H9 (cell line): Measurements from ENCODE around the gene ACCSL. TPM values are rescaled to one million over a fixed set of nuclear protein-coding genes. Genes with fewer than 3 reads are reported as not detected.

Source experiments
- DNase-seq: peaks from one replicate; pipeline ENCODE4 v3.0.0-alpha.2; 2017
- H2AFZ ChIP-seq: one replicate; pipeline ENCODE4 v1.6.1; 2013; ENCODE audit warnings: mild to moderate bottlenecking, low read length, control low read depth, moderate library complexity
- H2AK5ac ChIP-seq: 2 replicates; pipeline ENCODE4 v1.6.1; 2013; ENCODE audit warnings: low read length, control low read depth, mixed read lengths; ENCODE audit not compliant: insufficient read length
- H2BK120ac ChIP-seq: one replicate; pipeline ENCODE4 v1.6.1; 2013; ENCODE audit warnings: low read depth, mild to moderate bottlenecking, low read length, control low read depth, inconsistent platforms; ENCODE audit not compliant: poor library complexity, severe bottlenecking
- H2BK12ac ChIP-seq: 2 replicates; pipeline ENCODE4 v1.6.1; 2013; ENCODE audit warnings: low read length, control low read depth, mixed read lengths, low read depth; ENCODE audit not compliant: insufficient read length
- H2BK15ac ChIP-seq: 2 replicates; pipeline ENCODE4 v1.6.1; 2013; ENCODE audit warnings: low read depth, low read length, control low read depth
- H2BK20ac ChIP-seq: one replicate; pipeline ENCODE4 v1.6.1; 2013; ENCODE audit warnings: low read depth, mild to moderate bottlenecking, low read length, control low read depth, inconsistent platforms; ENCODE audit not compliant: poor library complexity, severe bottlenecking
- H2BK5ac ChIP-seq: 2 replicates; pipeline ENCODE4 v1.6.1; 2013; ENCODE audit warnings: low read length, control low read depth, mixed read lengths; ENCODE audit not compliant: insufficient read length
- H3K14ac ChIP-seq: 2 replicates; pipeline ENCODE4 v1.6.1; 2013; ENCODE audit warnings: low read length, control low read depth; ENCODE audit not compliant: insufficient read depth
- H3K18ac ChIP-seq: 2 replicates; pipeline ENCODE4 v1.6.1; 2013; ENCODE audit warnings: low read depth, mild to moderate bottlenecking, mixed read lengths, low read length, control low read depth; ENCODE audit not compliant: insufficient read length
- H3K23ac ChIP-seq: 2 replicates; pipeline ENCODE4 v1.6.1; 2013; ENCODE audit warnings: low read length, control low read depth, mixed read lengths, low read depth; ENCODE audit not compliant: insufficient read length
- H3K23me2 ChIP-seq: 2 replicates; pipeline ENCODE4 v1.6.1; 2013; ENCODE audit warnings: low read depth, mild to moderate bottlenecking, mixed read lengths, low read length, control low read depth; ENCODE audit not compliant: insufficient read length, poor library complexity, severe bottlenecking
- H3K27ac ChIP-seq: 2 replicates; pipeline ENCODE4 v1.5.1; 2013; ENCODE audit warnings: low read length, control low read depth, mixed read lengths, low read depth; ENCODE audit not compliant: insufficient read length
- H3K27me3 ChIP-seq: 2 replicates; pipeline ENCODE4 v1.6.1; 2013; ENCODE audit warnings: low read length, control low read depth, inconsistent platforms; ENCODE audit not compliant: insufficient read depth
- H3K4ac ChIP-seq: 2 replicates; pipeline ENCODE4 v1.6.1; 2013; ENCODE audit warnings: low read depth, mild to moderate bottlenecking, control low read depth, inconsistent platforms, low read length, moderate library complexity
- H3K4me1 ChIP-seq: 2 replicates; pipeline ENCODE4 v1.6.1; 2013; ENCODE audit warnings: low read length, control low read depth, inconsistent platforms; ENCODE audit not compliant: insufficient read depth
- H3K4me2 ChIP-seq: 2 replicates; pipeline ENCODE4 v1.6.1; 2013; ENCODE audit warnings: low read length, control low read depth, mixed read lengths; ENCODE audit not compliant: insufficient read length, insufficient read depth
- H3K56ac ChIP-seq: 2 replicates; pipeline ENCODE4 v1.6.1; 2013; ENCODE audit warnings: low read depth, mild to moderate bottlenecking, mixed read lengths, low read length, control low read depth; ENCODE audit not compliant: insufficient read length
- H3K79me1 ChIP-seq: 2 replicates; pipeline ENCODE4 v1.6.1; 2013; ENCODE audit warnings: low read depth, mild to moderate bottlenecking, moderate library complexity, low read length, control low read depth, inconsistent platforms; ENCODE audit not compliant: insufficient read depth, poor library complexity, severe bottlenecking
- H3K79me2 ChIP-seq: 2 replicates; pipeline ENCODE4 v1.6.1; 2013; ENCODE audit warnings: low read length, control low read depth, inconsistent platforms; ENCODE audit not compliant: insufficient read depth
- H3K9ac ChIP-seq: 2 replicates; pipeline ENCODE4 v1.6.1; 2013; ENCODE audit warnings: low read length, control low read depth, mixed read lengths; ENCODE audit not compliant: insufficient read length; ENCODE audit errors: extremely low read depth
- H3K9me3 ChIP-seq: one replicate; pipeline ENCODE4 v1.6.1; 2013; ENCODE audit warnings: low read depth, low read length, inconsistent platforms; ENCODE audit not compliant: control insufficient read depth
- H3T11ph ChIP-seq: one replicate; pipeline ENCODE4 v1.6.1; 2013; ENCODE audit warnings: mild to moderate bottlenecking, low read length, control low read depth, inconsistent platforms
- H4K20me1 ChIP-seq: one replicate; pipeline ENCODE4 v1.6.1; 2013; ENCODE audit not compliant: control insufficient read depth, insufficient read length, insufficient read depth
- H4K5ac ChIP-seq: 2 replicates; pipeline ENCODE4 v1.6.1; 2013; ENCODE audit warnings: low read depth, mild to moderate bottlenecking, mixed read lengths, low read length, control low read depth; ENCODE audit not compliant: insufficient read length
- H4K8ac ChIP-seq: replicated peaks from 2 replicates; pipeline ENCODE4 v1.6.1; 2013; ENCODE audit warnings: low read length, control low read depth, mixed read lengths, low read depth; ENCODE audit not compliant: insufficient read length
- H4K91ac ChIP-seq: 2 replicates; pipeline ENCODE4 v1.6.1; 2013; ENCODE audit warnings: low read depth, mild to moderate bottlenecking, moderate library complexity, mixed read lengths, low read length, control low read depth; ENCODE audit not compliant: insufficient read length
- H3K27ac Mint-ChIP-seq, 3 experiments: 2 replicates in 2 of 3; 3 replicates in 1 of 3; pipeline ENCODE4 v1.8.0; 2020 to 2021; ENCODE audit warnings: mixed read lengths in 3 of 3, mild to moderate bottlenecking in 1 of 3, moderate library complexity in 1 of 3
- H3K27me3 Mint-ChIP-seq: 2 replicates; pipeline ENCODE4 v1.8.0; 2021; ENCODE audit warnings: low read depth, mild to moderate bottlenecking, moderate library complexity, mixed read lengths
- H3K36me3 Mint-ChIP-seq, 3 experiments: 2 replicates in 2 of 3; 3 replicates in 1 of 3; pipeline ENCODE4 v1.8.0; 2020 to 2021; ENCODE audit warnings: low read depth in 3 of 3, mixed read lengths in 3 of 3; ENCODE audit not compliant: insufficient read depth in 1 of 3
- H3K4me1 Mint-ChIP-seq, 2 experiments: 2 replicates each; pipeline ENCODE4 v1.8.0; 2020; ENCODE audit warnings: mixed read lengths in 2 of 2
- H3K4me3 Mint-ChIP-seq, 2 experiments: 2 replicates in 1 of 2; 3 replicates in 1 of 2; pipeline ENCODE4 v1.8.0; 2020 to 2021; ENCODE audit warnings: mild to moderate bottlenecking in 2 of 2, mixed read lengths in 2 of 2, moderate library complexity in 1 of 2
- H3K9me3 Mint-ChIP-seq, 2 experiments: 2 replicates in 1 of 2; 3 replicates in 1 of 2; pipeline ENCODE4 v1.8.0; 2020; ENCODE audit warnings: mild to moderate bottlenecking in 2 of 2, mixed read lengths in 2 of 2, moderate library complexity in 1 of 2
- CTCF ChIP-seq: fragments of 200-600 bp; sonication (generic); conservative IDR thresholded peaks from 3 replicates; pipeline ENCODE4 v1.8.0; 2021; ENCODE audit warnings: antibody characterized with exemption, mild to moderate bottlenecking
- WGBS: extraction: QIAGEN DNeasy Blood & Tissue Kit; methylation state at CpG from one replicate; pipeline ENCODE4 v1.1.7; 2013; ENCODE audit warnings: missing lambda C conversion rate, low lambda C conversion rate, mixed read lengths; ENCODE audit not compliant: insufficient read length; ENCODE audit errors: extremely low coverage; 5-methylcytosine and 5-hydroxymethylcytosine counted together
- total RNA-seq: library from RNA; stranded (reverse); gene quantifications from 2 replicates; pipeline ENCODE4 v1.2.1, GENCODE V29; 2021

ACCSL gene
- total RNA-seq, 1 experiment from 2014 or later, result not detected

GRCh38 chr11:44095506-44096359 is 48.0 kb downstream of the ACCSL start, which contains the start of gene EXT2:
Gene EXT2, plus strand, starts transcription at chr11:44095678. Its CDS starts 12,035 bp downstream, at chr11:44107713.
- H3K9me3 ChIP-seq, result no peaks in the 10 kb centered on the region
- H2AFZ ChIP-seq, result no peak within 1 kb of the TSS
- H2BK15ac ChIP-seq, result no peak within 1 kb of the TSS
- no peak within 1 kb of the TSS for H4K5ac ChIP-seq
- H3K27me3 ChIP-seq, result no peaks in the 10 kb centered on the region
- Mint-ChIP-seq H3K27ac (no peak within 1 kb of the TSS), H3K4me3 (peak within 1 kb of the TSS; percentile 84 to 89), H3K9me3 (no peaks in the 10 kb centered on the region; a peak in 1 of 5 replicates), H3K27me3 (no peaks in the 10 kb centered on the region; the same call in 1 of the 2 replicates), H3K4me1 (peaks cover 11 to 12% of the 10 kb centered on the region in 2 experiments), H3K36me3 (peaks cover 0 to 5% (median 0%) of the 10 kb centered on the region in 3 experiments; a peak in 2 of 7 replicates)
- H3K79me2 ChIP-seq, result 0 out of 2 replicates have a peak, but pooled peaks cover 6% of the 10 kb centered on the region
- H2BK12ac ChIP-seq, result no peak within 1 kb of the TSS
- H3K14ac ChIP-seq, result peak within 1 kb of the TSS; percentile 53
- H3K23me2 ChIP-seq, result peaks cover 9% of the 10 kb centered on the region
- no peak within 1 kb of the TSS for H2BK120ac ChIP-seq
- H3K27ac ChIP-seq, result no peak within 1 kb of the TSS
- H2AK5ac ChIP-seq, result no peak within 1 kb of the TSS
- no peak within 1 kb of the TSS for H3K23ac ChIP-seq
- H3T11ph ChIP-seq, result no peak within 1 kb of the TSS
- no peak within 1 kb of the TSS for H2BK5ac ChIP-seq
- WGBS, result no CpG with 5 or more reads among the region's 83 CpGs
- H3K4me1 ChIP-seq, result no peaks in the 10 kb centered on the region
- peak; percentile 88 for DNase-seq
- no peak within 1 kb of the TSS for H4K91ac ChIP-seq
- H3K4me2 ChIP-seq, result peak within 1 kb of the TSS; percentile 75
- no peaks in the 10 kb centered on the region for H4K20me1 ChIP-seq
- no peak within 1 kb of the TSS for H3K18ac ChIP-seq
- peak; percentile 86 for TF ChIP-seq CTCF
- peaks cover 3% of the 10 kb centered on the region for H3K79me1 ChIP-seq
- H2BK20ac ChIP-seq, result no peak within 1 kb of the TSS
- no peak within 1 kb of the TSS for H4K8ac ChIP-seq
- no peak within 1 kb of the TSS for H3K4ac ChIP-seq
- H3K56ac ChIP-seq, result no peak within 1 kb of the TSS
- no peak within 1 kb of the TSS for H3K9ac ChIP-seq
